GM15510 (cell line): ENCODE measurements around the gene SYNGAP1.

Experiments
- POLR2A ChIP-seq: IDR thresholded peaks from 3 replicates; pipeline ENCODE4 v1.6.1; 2011; ENCODE audit warnings: borderline replicate concordance; ENCODE audit not compliant: insufficient read length; ENCODE audit errors: extremely low read depth

Gene SYNGAP1

GRCh38 chr6:33419580-33420490 lies at the start of gene SYNGAP1:
SYNGAP1 (plus strand) TSS chr6:33420065; CDS start chr6:33420265, 200 bp downstream.
- TF ChIP-seq POLR2A, result no peak

GRCh38 chr6:33372526-33373123 lies 47.2 kb upstream of the SYNGAP1 start:
- TF ChIP-seq POLR2A, result no peak

DNA sequence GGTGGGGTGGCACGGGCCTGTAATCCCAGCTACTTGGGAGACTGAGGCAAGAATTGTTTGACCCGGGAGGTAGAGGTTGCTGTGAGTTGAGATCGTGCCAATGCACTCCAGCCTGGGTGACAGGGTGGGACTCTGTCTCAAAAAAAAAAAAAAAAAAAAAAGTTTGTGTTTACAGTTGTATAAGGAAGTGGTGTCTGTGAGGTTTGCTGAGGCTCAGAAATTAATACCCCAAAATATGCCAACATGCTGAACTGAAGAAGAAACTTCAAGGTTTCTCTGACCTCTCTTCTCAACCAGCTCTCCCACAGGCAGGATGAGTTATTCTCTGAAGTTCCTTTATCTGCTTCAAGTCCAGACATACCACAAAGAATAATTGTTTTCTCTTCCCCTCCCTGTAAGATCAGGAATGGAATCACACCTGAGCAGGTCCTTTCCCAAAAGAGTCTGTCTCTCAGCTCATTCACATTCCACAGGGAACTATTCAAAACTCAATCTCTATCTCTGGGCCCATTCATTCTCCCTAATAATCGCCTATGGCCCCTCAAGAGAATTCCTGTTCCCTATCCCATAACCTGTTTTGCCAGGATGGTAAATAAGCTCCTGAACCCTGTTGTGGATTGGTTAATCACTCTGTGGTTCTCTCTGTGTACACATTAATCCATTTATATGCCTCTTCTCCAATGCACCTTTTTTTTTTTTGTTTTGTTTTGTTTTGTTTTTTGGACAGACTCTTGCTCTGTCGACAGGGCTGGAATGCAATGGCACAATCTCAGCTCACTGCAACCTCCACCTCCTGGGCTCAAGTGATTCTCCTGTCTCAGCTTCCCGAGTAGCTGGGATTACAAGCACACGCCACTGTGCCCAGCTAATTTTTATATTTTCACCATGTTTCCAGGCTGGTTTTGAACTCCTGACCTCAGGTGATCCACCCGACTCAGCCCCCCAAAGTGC lies 45.6 kb upstream of the SYNGAP1 start:
- no peak for TF ChIP-seq POLR2A

- TF ChIP-seq POLR2A, result no peak
Measured at GRCh38 chr6:33375143-33375671, 44.7 kb upstream of the SYNGAP1 start.

- TF ChIP-seq POLR2A, result no peak
Measured at GRCh38 chr6:33377171-33377570, 42.7 kb upstream of the SYNGAP1 start.

- no peak for TF ChIP-seq POLR2A
Measured at GRCh38 chr6:33380272-33380981, 39.4 kb upstream of the SYNGAP1 start.

DNA sequence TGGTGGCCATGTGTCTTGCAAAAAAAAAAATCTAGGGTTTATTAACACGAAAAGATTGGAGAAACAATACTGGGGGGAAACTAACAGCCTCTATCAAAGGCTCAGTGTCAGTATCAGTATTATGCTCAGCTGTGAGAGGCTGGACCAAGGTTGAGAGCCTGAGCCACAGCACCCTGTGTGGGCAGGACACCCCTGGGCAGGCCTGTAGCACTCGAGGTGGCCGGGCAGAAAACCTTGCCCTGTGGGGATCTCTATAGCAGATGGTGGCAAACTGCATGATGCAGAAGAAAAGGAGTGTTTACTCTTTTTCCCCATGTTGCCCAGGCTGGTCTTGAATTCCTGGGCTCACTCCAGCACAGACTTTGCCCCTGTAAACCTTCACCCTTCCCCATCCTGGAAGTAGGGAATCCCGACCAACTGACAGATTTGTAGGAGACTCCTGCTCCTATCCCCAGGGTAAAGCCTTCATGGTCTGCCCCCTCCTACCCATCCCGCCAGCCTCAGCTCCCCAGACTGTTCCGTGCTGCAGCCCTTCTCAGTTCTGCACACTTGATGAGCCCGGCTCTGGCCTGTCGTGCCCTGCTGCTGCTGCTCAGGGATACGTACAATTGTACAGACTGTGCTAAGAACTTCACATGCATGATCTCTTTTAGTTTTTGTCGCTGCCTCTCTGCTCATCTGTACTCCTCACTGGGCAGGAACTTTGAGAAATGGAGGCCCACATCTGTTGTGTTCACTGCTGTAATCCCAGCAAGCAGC lies 36.3 kb upstream of the SYNGAP1 start:
- no peak for TF ChIP-seq POLR2A

DNA sequence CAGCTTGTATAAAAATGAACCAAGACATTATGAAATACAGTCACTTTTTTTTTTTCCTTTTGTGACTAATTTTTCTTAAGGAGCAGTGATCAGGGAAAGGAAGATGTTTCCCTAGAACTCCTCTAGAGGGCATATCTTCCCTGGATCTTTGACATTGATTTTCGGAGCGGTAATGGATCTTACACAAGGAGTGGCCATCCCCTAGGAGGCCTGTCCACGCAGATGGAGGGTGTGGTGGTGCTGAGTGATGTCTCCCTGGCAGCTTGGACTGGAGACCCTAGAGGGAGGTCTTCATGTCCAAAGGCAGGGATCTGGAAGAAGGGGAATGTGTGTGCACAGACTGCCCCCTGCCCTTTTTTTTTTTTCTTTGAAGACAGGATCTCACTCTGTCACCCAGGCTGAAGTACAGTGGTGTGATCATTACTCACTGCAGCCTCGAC lies 35.3 kb upstream of the SYNGAP1 start:
- TF ChIP-seq POLR2A, result no peak

DNA sequence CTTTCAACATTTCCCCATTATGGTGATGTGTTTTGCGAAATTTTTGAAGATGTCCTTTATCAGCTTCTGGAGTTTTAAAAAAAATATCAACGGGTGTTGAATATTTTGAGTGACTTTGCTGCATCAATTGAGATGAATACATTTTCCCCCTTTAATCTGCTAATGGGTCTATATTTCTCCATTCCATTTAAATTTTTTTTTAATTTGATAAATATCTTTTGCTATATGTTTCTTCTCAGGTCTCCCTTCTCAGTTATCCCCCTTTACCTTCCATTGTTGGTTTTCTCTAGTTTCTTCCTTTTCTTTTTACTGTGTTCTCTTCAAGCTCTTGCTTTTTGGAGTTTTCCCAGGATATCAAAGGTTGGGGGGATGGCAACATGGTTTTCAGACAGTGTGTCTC lies 29.7 kb upstream of the SYNGAP1 start:
- TF ChIP-seq POLR2A, result no peak

GRCh38 chr6:33390767-33391277 lies 29.0 kb upstream of the SYNGAP1 start:
- TF ChIP-seq POLR2A, result no peak

GRCh38 chr6:33391278-33391921 lies 28.5 kb upstream of the SYNGAP1 start, which contains the start of gene KIFC1:
KIFC1 (plus strand) TSS chr6:33391823; CDS start chr6:33391986, 163 bp downstream.
- TF ChIP-seq POLR2A, result peak; percentile 75

DNA sequence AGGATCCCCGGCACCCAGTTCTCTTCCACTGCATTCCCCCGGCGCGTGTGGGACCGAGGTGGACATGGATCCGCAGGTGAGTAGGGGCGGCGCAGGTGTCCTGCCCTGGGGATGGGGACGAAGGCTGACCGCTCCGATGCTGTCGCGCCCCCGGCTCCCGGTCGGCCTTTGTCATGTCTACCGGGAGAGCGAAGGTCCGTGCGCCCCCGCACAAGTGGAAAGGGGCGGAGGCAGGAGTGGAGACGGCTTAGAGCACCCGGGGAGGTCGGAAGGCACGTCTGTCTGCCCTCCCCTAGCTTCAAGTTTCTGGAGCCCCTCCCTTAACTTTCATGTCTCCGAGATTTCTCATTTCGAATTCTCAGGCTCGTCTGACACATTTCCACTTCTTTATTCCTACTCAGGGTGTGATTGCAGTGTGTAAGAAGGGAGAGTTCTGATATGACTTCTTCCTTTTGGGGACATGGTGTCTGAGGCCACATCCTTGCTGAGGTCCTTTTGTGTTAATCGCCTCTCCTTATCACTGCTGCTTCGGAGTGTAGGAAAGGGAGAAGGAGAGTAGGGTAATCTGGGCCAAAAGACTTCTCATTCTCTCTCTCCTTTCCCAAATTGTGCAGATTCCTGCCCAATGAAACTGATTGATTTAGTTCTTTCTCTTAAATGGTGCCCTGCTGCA lies 27.8 kb upstream of the SYNGAP1 start:
- no peak for TF ChIP-seq POLR2A

DNA sequence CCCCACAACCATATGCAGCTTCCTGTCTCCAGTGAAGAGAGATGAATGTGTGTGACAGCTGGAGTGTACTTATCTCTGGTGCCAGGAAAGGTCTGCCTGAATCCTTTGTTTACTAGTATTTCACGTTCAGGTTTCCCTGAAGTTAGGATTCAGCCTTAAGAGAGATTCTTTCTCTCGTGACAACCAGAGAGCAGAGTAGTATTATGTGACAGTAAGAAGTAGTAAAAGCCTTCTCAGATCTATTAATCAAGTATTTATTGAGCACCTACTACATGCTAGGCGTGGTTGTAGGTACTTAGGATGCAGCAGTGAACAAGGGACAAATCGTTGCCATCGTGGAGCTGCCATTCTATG lies 27.3 kb upstream of the SYNGAP1 start:
- no peak for TF ChIP-seq POLR2A

- TF ChIP-seq POLR2A, result no peak
Measured at GRCh38 chr6:33392979-33393378, 26.9 kb upstream of the SYNGAP1 start.
